ENCODE data around the gene CPTP.

Gene CPTP

DNA sequence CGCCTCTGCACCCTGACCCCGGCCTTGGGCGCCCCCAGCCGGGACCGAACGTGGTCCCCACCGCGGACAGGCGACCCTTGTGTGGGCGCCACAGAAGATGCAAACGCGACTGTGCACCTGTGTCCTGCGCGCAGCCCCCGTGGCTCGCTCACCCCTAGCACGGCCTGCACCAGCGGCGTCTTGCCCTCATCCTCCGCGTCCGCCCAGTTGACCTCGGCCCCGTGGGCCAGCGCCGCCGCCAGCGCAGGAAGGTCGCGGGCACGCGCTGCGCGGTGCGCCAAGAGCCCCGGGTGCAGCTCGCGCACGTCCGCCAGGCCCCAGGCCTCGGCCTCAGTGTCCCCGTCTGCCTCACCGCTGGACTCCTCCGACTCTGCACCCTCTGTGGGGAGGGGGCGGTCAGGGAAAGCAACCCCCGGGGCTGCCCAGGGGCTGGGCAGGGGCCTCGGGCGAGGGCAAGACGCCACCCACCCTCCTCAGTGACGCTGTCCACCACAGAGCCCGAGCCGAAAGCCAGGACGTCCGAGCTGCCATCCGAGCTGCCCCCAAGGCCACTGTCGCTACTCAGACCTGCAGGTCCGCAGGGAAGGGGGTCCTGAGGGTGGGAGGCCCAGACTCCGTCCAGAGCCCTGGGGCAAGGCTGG lies 30.2 kb upstream of the CPTP start:
- H3K27me3 ChIP-seq (ENCODE audit: insufficient read depth, low read length), result no peaks in the 10 kb centered on the region
- no peak overlapping the region for H3K4me3 ChIP-seq (ENCODE audit: low read length)
- no peak overlapping the region for H3K9ac ChIP-seq (ENCODE audit: low read depth, low read length)
- H3K36me3 ChIP-seq (ENCODE audit: insufficient read depth, low read depth, low read length), result no peaks in the 10 kb centered on the region
- H3K4me1 ChIP-seq (ENCODE audit: insufficient read depth, low read length), result no peaks in the 10 kb centered on the region
- H3K27ac ChIP-seq (ENCODE audit: low read length), result no peak overlapping the region
- H3K9me3 ChIP-seq (ENCODE audit: insufficient read depth, low read depth, low read length), result no peaks in the 10 kb centered on the region

DNA sequence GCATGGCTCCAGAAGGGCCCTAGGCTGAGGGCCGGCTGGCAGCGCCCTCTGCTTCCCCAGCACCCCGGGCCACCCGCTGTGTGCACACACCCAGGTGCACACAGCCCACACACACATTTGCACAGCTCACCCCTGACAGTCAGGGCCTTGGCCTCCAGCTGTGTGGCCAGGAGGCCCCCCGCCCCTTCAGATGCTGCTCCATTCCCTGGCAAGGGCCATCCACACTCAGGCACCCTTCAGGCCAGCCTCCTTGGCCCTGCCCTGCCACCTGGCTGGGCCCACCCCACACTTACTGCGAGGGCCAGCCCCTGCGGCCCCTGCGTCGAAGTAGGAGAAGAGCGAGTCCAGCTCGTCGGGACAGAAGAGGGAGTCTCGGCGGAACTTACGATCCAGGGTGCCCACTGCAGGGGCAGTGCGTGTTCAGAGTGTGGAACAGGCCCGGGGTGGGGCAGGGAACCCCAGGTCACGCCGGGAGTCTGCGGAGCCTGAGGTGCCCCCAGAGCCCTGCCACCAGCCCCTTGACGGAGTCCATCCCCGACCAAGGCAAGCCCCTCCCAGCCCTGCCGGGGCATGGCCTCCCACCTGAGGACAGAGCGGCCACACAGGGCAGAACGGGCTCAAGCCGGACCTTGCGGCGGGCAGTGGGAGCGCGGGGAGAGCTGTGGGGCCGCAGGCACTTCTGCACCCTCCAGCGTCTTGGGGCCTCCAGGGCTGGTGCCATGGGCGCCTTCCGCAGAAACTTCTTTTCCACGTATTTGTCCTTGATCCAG lies 29.3 kb upstream of the CPTP start:
- Histone ChIP-seq H3K4me1 (ENCODE audit: insufficient read depth, low read length) (no peaks in the 10 kb centered on the region), H3K36me3 (ENCODE audit: insufficient read depth, low read depth, low read length) (no peaks in the 10 kb centered on the region), H3K27me3 (ENCODE audit: insufficient read depth, low read length) (no peaks in the 10 kb centered on the region), H3K9ac (ENCODE audit: low read depth, low read length) (no peak overlapping the region), H3K4me3 (ENCODE audit: low read length) (no peak overlapping the region), H3K27ac (ENCODE audit: low read length) (no peak overlapping the region), H3K9me3 (ENCODE audit: insufficient read depth, low read depth, low read length) (no peaks in the 10 kb centered on the region)

DNA sequence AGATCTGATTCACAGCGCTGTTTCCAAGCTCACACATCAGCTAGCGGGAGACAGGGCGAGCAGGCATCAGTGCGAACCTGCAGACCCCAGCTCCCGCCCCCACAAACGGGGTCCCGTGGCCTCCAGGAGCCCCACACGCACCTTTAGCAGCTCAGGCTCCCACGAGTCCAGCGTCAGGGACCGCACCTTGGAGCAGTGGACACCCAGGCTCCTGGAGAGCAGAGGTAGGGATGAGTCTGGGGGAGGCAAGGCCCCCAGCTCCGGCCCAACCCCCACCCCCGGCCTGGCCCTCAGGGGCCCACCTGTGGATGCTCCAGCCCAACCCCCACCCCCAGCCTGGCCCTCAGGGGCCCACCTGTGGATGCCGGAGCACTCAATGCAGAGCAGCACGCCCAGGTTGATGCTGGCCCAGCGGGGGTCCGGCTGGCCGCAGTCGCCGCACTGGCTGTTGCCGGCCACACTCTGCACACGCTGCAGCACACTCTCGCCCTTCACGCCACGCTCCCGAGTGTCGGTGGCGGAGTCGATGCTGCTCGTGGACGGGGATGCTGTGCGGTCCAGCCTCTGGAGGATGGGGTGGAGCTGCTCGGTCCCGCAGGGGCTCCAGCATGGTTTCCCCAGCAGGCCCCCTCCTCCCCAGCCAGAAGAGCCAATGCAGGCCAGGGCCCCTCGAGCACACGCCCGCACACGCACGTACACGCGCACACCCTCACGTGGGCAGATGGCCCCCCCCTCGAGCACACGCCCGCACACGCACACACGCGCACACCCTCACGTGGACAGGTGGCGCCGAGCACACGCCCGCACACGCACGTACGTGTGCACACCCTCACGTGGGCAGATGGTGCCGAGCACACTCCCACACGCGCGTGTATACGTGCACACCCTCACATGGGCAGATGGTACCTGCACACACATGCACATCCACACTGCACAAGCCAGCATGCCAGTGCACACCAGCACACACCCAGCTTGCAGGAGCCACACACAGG lies 28.2 kb upstream of the CPTP start:
- no peaks in the 10 kb centered on the region for H3K36me3 ChIP-seq (ENCODE audit: insufficient read depth, low read depth, low read length)
- no peaks in the 10 kb centered on the region for H3K4me1 ChIP-seq (ENCODE audit: insufficient read depth, low read length)
- H3K27ac ChIP-seq (ENCODE audit: low read length), result no peak overlapping the region
- H3K4me3 ChIP-seq (ENCODE audit: low read length), result no peak overlapping the region
- H3K9me3 ChIP-seq (ENCODE audit: insufficient read depth, low read depth, low read length), result no peaks in the 10 kb centered on the region
- no peaks in the 10 kb centered on the region for H3K27me3 ChIP-seq (ENCODE audit: insufficient read depth, low read length)
- no peak overlapping the region for H3K9ac ChIP-seq (ENCODE audit: low read depth, low read length)

DNA sequence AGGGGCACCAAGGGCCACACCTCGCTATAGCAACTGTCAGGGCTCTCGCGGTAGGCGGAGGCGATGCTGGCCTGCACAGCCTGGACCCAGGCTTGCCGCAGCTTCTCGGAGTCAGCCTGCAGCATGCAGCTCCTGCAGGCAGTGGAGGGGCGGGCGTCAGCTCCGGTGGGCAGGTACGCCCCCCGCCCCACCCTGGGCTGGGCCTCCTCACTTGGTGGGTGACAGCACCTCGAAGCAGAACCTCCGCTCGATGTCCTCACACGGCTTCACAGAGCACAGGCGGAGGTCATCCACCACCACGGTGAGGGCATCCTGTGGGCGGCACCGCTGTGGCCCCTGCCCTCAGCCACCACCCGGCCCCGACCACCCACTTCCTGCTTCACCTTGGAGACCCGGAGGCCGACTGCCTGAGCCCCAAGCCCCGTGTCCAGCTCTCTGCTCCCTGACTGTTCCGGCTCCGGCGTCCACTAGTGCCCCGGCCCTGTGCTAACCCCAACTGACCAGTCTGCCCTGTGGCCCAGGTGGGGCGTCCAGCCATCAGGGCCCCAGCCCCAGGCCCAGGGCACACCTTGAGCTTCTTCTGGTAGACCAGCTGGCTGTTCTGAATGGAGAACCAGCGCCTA lies 26.7 kb upstream of the CPTP start:
- Histone ChIP-seq H3K9ac (ENCODE audit: low read depth, low read length) (no peak overlapping the region), H3K36me3 (ENCODE audit: insufficient read depth, low read depth, low read length) (no peaks in the 10 kb centered on the region), H3K27ac (ENCODE audit: low read length) (no peak overlapping the region), H3K4me1 (ENCODE audit: insufficient read depth, low read length) (no peaks in the 10 kb centered on the region), H3K27me3 (ENCODE audit: insufficient read depth, low read length) (no peaks in the 10 kb centered on the region), H3K4me3 (ENCODE audit: low read length) (no peak overlapping the region), H3K9me3 (ENCODE audit: insufficient read depth, low read depth, low read length) (no peaks in the 10 kb centered on the region)

DNA sequence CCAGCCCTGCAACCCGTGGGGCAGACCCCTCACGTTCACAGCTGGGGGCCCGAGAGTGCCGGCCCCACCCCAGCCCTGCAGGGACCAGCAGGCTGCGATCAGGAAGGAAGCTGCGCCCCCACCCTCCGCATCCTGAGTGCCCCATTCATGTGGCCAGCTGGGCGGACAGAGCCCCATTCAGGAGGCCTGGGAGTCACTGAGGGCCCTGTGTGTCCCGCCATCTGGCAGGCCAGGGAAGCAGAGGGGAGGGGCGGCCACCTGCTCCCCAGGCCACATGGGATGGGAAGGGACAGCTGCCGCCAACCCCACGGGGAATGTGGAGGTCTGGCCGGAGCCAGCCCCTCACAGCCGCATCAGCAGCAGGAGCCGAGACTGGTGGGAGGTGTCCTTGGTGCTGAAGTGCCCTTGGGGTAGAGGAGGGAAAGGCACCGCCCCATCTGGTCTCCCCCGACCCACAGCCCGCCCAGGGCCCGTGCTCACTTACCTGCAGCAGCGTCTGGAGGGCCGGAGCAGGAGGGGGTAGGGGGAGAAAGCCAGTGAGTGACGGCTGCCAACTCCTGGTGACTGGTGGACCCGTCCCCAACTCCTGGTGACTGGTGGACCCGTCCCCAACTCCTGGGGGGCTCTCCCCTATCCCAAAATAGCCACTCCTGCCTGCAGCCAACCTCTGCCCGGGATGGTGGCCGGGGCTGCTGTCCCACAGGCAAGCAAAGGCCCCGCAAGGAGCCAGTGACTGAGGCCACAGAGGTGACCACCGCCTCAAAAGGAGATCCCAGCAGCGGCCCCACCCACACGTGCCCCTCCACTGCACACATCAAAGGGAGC lies 25.5 kb upstream of the CPTP start:
- H3K9ac ChIP-seq (ENCODE audit: low read depth, low read length), result no peak overlapping the region
- H3K27me3 ChIP-seq (ENCODE audit: insufficient read depth, low read length), result no peaks in the 10 kb centered on the region
- no peaks in the 10 kb centered on the region for H3K4me1 ChIP-seq (ENCODE audit: insufficient read depth, low read length)
- H3K36me3 ChIP-seq (ENCODE audit: insufficient read depth, low read depth, low read length), result no peaks in the 10 kb centered on the region
- H3K9me3 ChIP-seq (ENCODE audit: insufficient read depth, low read depth, low read length), result no peaks in the 10 kb centered on the region
- H3K4me3 ChIP-seq (ENCODE audit: low read length), result no peak overlapping the region
- H3K27ac ChIP-seq (ENCODE audit: low read length), result no peak overlapping the region

DNA sequence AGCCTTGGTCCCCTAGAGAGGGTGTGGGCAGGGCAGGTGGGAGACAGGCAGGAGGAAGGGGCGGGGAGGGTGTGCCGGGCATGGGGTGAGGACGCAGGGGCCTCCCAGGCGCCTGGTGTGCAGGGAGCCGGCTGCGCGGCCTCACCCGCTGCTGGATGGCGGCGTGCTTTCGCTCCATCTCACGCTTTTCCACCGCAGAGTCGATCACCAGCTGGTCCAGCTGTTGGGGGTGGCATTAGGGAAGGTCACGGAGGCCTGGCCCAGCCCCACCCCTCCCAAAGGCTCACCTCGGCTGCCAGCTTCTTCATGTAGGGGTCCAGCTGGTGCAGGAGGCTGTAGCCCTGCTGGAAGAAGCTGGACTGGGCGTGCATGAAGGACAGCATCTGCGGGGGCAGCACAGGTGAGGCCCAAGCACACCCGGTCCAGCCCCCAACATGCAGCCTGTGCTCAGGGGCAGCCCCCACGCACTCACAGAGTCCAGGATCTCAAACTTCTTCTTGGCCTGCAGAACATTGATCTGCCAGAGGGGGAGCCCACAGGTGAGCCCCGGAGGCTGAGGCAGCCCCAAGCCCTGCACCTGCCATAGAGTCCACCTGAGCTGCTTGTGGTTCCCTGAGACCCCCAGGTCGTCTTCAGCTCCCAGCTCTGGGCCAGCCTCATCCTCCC lies 24.8 kb upstream of the CPTP start:
- no peaks in the 10 kb centered on the region for H3K9me3 ChIP-seq (ENCODE audit: insufficient read depth, low read depth, low read length)
- no peak overlapping the region for H3K9ac ChIP-seq (ENCODE audit: low read depth, low read length)
- H3K27me3 ChIP-seq (ENCODE audit: insufficient read depth, low read length), result no peaks in the 10 kb centered on the region
- no peaks in the 10 kb centered on the region for H3K36me3 ChIP-seq (ENCODE audit: insufficient read depth, low read depth, low read length)
- peaks cover 3% of the 10 kb centered on the region; the same call in 1 of the 2 replicates for H3K4me1 ChIP-seq (ENCODE audit: insufficient read depth, low read length)
- H3K4me3 ChIP-seq (ENCODE audit: low read length), result no peak overlapping the region
- H3K27ac ChIP-seq (ENCODE audit: low read length), result no peak overlapping the region

DNA sequence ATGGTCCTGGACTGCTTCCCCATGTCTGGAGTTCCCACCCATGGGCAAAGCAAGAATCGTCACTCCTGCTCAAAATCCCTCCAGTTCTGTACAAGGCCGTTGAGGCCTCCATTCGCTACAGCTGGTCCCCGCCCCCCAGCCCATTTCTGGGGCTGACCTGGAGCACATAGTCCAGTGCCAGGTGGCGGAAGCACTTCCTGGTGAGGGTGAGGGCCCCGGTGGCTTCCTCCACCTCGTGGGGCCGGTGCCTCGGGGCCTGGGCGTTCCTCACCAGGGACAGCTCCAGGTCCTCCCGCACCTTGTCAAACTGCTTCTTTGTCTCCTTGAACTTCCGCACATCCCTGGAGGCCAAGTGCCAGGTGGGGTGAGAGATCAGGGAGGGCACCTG lies 24.3 kb upstream of the CPTP start:
- Histone ChIP-seq H3K4me3 (ENCODE audit: low read length) (no peak overlapping the region), H3K4me1 (ENCODE audit: insufficient read depth, low read length) (peaks cover 7% of the 10 kb centered on the region; the same call in 1 of the 2 replicates), H3K27me3 (ENCODE audit: insufficient read depth, low read length) (no peaks in the 10 kb centered on the region), H3K27ac (ENCODE audit: low read length) (no peak overlapping the region), H3K9ac (ENCODE audit: low read depth, low read length) (no peak overlapping the region), H3K36me3 (ENCODE audit: insufficient read depth, low read depth, low read length) (no peaks in the 10 kb centered on the region), H3K9me3 (ENCODE audit: insufficient read depth, low read depth, low read length) (no peaks in the 10 kb centered on the region)

DNA sequence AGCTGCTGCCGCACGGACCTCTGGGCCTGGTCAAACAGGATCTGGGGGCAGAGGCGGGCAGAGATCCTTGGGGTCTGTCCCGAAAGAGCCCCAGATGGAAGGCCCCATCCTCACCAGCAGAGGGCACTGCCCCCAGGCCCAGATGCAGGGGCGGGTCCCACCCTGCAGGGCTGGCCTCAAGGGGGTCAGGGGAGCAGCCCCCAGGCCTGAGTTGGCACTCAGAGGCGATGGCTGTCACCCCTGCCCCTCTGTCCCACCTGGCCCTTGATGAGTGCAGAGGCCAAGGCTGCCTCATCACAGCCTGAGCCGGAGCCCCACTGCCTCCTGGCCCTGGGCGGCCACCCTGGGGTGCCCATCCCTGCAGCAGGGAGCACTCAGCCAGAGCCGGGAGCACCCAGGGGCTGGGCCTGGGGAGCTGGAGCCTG lies 22.6 kb upstream of the CPTP start:
- H3K9me3 ChIP-seq (ENCODE audit: insufficient read depth, low read depth, low read length), result no peaks in the 10 kb centered on the region
- no peak overlapping the region for H3K9ac ChIP-seq (ENCODE audit: low read depth, low read length)
- peaks cover 9% of the 10 kb centered on the region for H3K4me1 ChIP-seq (ENCODE audit: insufficient read depth, low read length)
- no peaks in the 10 kb centered on the region for H3K36me3 ChIP-seq (ENCODE audit: insufficient read depth, low read depth, low read length)
- H3K27me3 ChIP-seq (ENCODE audit: insufficient read depth, low read length), result peaks cover 6% of the 10 kb centered on the region; the same call in 1 of the 2 replicates
- H3K27ac ChIP-seq (ENCODE audit: low read length), result no peak overlapping the region
- no peak overlapping the region for H3K4me3 ChIP-seq (ENCODE audit: low read length)

DNA sequence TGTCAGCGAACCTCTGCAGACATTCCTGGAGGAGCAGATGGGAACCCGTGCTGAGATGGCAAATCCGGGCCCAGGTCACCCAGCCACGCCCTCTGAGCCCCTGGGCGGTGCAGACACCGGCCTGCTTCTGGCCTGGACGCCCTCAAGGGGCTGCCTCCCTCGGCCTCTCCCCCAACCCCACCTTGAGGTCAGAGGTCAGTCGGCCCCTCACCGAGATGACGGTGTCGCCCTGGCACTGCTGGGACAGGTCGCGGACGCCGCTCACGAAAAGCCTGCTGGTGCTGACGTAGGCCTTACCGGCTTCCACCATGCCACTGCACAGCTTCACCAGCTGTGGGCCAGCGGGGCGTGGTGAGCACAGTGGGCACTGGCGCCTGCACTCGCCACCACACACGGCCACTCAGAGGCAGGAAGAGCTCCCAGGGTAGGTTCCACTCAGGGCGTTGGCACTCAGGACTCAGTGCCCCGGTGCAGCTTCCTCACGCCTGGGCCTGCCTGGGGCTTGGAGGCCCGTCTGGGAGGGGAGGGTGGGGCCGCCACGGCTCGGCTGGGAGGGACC lies 21.6 kb upstream of the CPTP start:
- no peak overlapping the region for H3K27ac ChIP-seq (ENCODE audit: low read length)
- no peak overlapping the region for H3K4me3 ChIP-seq (ENCODE audit: low read length)
- H3K9ac ChIP-seq (ENCODE audit: low read depth, low read length), result no peak overlapping the region
- H3K4me1 ChIP-seq (ENCODE audit: insufficient read depth, low read length), result peaks cover 11% of the 10 kb centered on the region
- H3K36me3 ChIP-seq (ENCODE audit: insufficient read depth, low read depth, low read length), result no peaks in the 10 kb centered on the region
- no peaks in the 10 kb centered on the region for H3K9me3 ChIP-seq (ENCODE audit: insufficient read depth, low read depth, low read length)
- peaks cover 8% of the 10 kb centered on the region; the same call in 1 of the 2 replicates for H3K27me3 ChIP-seq (ENCODE audit: insufficient read depth, low read length)

DNA sequence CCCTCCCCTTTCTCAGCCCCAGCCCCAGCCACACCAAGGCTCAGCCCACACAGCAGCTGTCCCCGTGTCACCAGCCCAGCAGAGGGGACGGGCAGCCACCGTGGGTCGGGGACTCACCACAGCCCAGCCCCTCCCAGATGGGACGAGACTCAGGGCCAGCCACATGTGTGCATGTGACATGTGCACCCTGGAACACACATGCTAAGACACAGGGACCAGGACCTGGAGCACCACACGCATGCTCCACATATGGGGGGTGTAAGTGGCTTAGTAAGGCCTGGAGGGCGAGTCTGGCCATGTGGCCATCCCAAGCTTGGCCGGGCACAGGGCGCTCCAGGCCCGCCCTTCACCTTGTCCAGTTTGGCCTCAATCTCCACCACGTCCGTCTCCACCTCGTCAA lies 20.9 kb upstream of the CPTP start:
- Histone ChIP-seq H3K9me3 (ENCODE audit: insufficient read depth, low read depth, low read length) (no peaks in the 10 kb centered on the region), H3K36me3 (ENCODE audit: insufficient read depth, low read depth, low read length) (no peaks in the 10 kb centered on the region), H3K4me3 (ENCODE audit: low read length) (no peak overlapping the region), H3K27me3 (ENCODE audit: insufficient read depth, low read length) (peaks cover 8% of the 10 kb centered on the region; the same call in 1 of the 2 replicates), H3K27ac (ENCODE audit: low read length) (no peak overlapping the region), H3K9ac (ENCODE audit: low read depth, low read length) (no peak overlapping the region), H3K4me1 (ENCODE audit: insufficient read depth, low read length) (peaks cover 11% of the 10 kb centered on the region)

Measured in iPS-20b (cell line).